IMR-90 (cell line): Measurements from ENCODE around the gene GAPVD1. TPM values are rescaled to one million over a fixed set of nuclear protein-coding genes. Genes with fewer than 3 reads are reported as not detected.

ENCODE experiments used
- ATAC-seq: fragments of 200-7000 bp; cut with Tn5 transposase; 2 replicates; pipeline ENCODE4 v1.9.1; 2020; ENCODE audit warnings: low read depth, mild to moderate bottlenecking, moderate library complexity
- BruUV-seq: library from RNA; stranded (reverse); fragments of 400-500 nt; replicated peaks from 2 replicates; lab custom pipeline; 2021; lab: Mats Ljungman, UMichigan
- CTCF ChIA-PET: fragments of 300-600 bp; formaldehyde crosslinking; extraction: SDS; loops from one replicate; lab custom pipeline; 2021; ENCODE audit warnings: antibody characterized with exemption; lab: Yijun Ruan, JAX
- POLR2A ChIA-PET: fragments of 300-600 bp; sonication (Branson Sonifier 250); formaldehyde crosslinking; loops from one replicate; lab custom pipeline; 2022; ENCODE audit warnings: antibody characterized with exemption; ENCODE audit not compliant: unreplicated experiment; lab: Charles Lee
- DNase-seq: peaks from one replicate; pipeline ENCODE4 v3.0.0; 2013
- H2AFZ ChIP-seq: replicated peaks from 2 replicates; pipeline ENCODE3; 2013; ENCODE audit warnings: low read length, mild to moderate bottlenecking; ENCODE audit not compliant: poor library complexity
- H2AK5ac ChIP-seq: 2 replicates; pipeline ENCODE4 v1.6.1; 2013; ENCODE audit warnings: low read depth, low read length, inconsistent platforms
- H2AK9ac ChIP-seq: replicated peaks from 2 replicates; pipeline ENCODE3; 2013; ENCODE audit warnings: mild to moderate bottlenecking, low read depth, low read length, moderate library complexity; ENCODE audit not compliant: poor library complexity
- H2BK120ac ChIP-seq: 2 replicates; pipeline ENCODE4 v1.6.1; 2013; ENCODE audit warnings: low read depth, low read length, inconsistent platforms
- H2BK15ac ChIP-seq: 3 replicates; pipeline ENCODE4 v1.6.1; 2013; ENCODE audit warnings: low read depth, low read length, inconsistent platforms
- H2BK20ac ChIP-seq: 2 replicates; pipeline ENCODE4 v1.6.1; 2013; ENCODE audit warnings: low read depth, mild to moderate bottlenecking, inconsistent platforms, low read length, moderate library complexity
- H2BK5ac ChIP-seq: 2 replicates; pipeline ENCODE4 v1.6.1; 2013; ENCODE audit warnings: mild to moderate bottlenecking, low read depth, low read length, inconsistent platforms; ENCODE audit not compliant: poor library complexity, severe bottlenecking
- H3K14ac ChIP-seq: replicated peaks from 2 replicates; pipeline ENCODE4 v1.6.1; 2013; ENCODE audit warnings: low read depth, low read length, inconsistent platforms
- H3K18ac ChIP-seq: 2 replicates; pipeline ENCODE4 v1.6.1; 2013; ENCODE audit warnings: low read depth, low read length, control low read depth
- H3K23ac ChIP-seq: 2 replicates; pipeline ENCODE4 v1.6.1; 2013; ENCODE audit warnings: low read depth, low read length, inconsistent platforms
- H3K27ac ChIP-seq: 2 replicates; pipeline ENCODE4 v1.5.1; 2013; ENCODE audit warnings: mild to moderate bottlenecking, control low read depth, low read length; ENCODE audit not compliant: insufficient read depth
- H3K27me3 ChIP-seq: 2 replicates; pipeline ENCODE4 v1.6.1; 2013; ENCODE audit warnings: low read length; ENCODE audit not compliant: control insufficient read depth, insufficient read depth
- H3K36me3 ChIP-seq: 2 replicates; pipeline ENCODE4 v1.6.1; 2013; ENCODE audit warnings: low read length, mixed read lengths; ENCODE audit not compliant: control insufficient read depth, insufficient read depth
- H3K4ac ChIP-seq: 2 replicates; pipeline ENCODE4 v1.6.1; 2013; ENCODE audit warnings: low read depth, low read length, inconsistent platforms
- H3K4me1 ChIP-seq: 2 replicates; pipeline ENCODE4 v1.6.1; 2013; ENCODE audit warnings: low read length, mixed read lengths; ENCODE audit not compliant: control insufficient read depth, insufficient read depth
- H3K4me2 ChIP-seq: 2 replicates; pipeline ENCODE4 v1.6.1; 2013; ENCODE audit warnings: low read depth, mild to moderate bottlenecking, control low read depth, low read length, moderate library complexity
- H3K4me3 ChIP-seq: 2 replicates; pipeline ENCODE4 v1.5.1; 2013; ENCODE audit warnings: low read depth, mild to moderate bottlenecking, control low read depth, low read length, moderate library complexity; ENCODE audit not compliant: insufficient read depth
- H3K56ac ChIP-seq: 2 replicates; pipeline ENCODE4 v1.6.1; 2013; ENCODE audit warnings: low read length, inconsistent platforms; ENCODE audit not compliant: insufficient read depth; ENCODE audit errors: extremely low read depth
- H3K79me1 ChIP-seq, 2 experiments: 2 replicates each; pipeline ENCODE4 v1.6.1; 2013; ENCODE audit warnings: low read length in 2 of 2, inconsistent platforms in 1 of 2, low read depth in 1 of 2
- H3K9ac ChIP-seq: 2 replicates; pipeline ENCODE4 v1.6.1; 2013; ENCODE audit warnings: low read depth, low read length, control low read depth
- H3K9me1 ChIP-seq: 2 replicates; pipeline ENCODE4 v1.6.1; 2013; ENCODE audit warnings: low read length, inconsistent platforms; ENCODE audit not compliant: insufficient read depth
- H3K9me3 ChIP-seq: 2 replicates; pipeline ENCODE4 v1.6.1; 2013; ENCODE audit warnings: low read length; ENCODE audit not compliant: control insufficient read depth, insufficient read depth
- H4K20me1 ChIP-seq: 2 replicates; pipeline ENCODE4 v1.6.1; 2013; ENCODE audit warnings: low read length, inconsistent platforms; ENCODE audit not compliant: insufficient read depth
- H4K5ac ChIP-seq: 2 replicates; pipeline ENCODE4 v1.6.1; 2013; ENCODE audit warnings: mild to moderate bottlenecking, low read depth, low read length, control low read depth
- H4K8ac ChIP-seq, 2 experiments: 2 replicates each; pipeline ENCODE4 v1.6.1; 2013; ENCODE audit warnings: low read depth in 2 of 2, low read length in 2 of 2, control low read depth in 1 of 2, inconsistent platforms in 1 of 2
- H4K91ac ChIP-seq: 2 replicates; pipeline ENCODE4 v1.6.1; 2013; ENCODE audit warnings: low read depth, low read length, inconsistent platforms; ENCODE audit not compliant: insufficient read depth
- CEBPB ChIP-seq: IDR thresholded peaks from 2 replicates; pipeline ENCODE4 v1.6.1; 2012; ENCODE audit warnings: low read depth, low read length, improper control_type of control experiment
- MAZ ChIP-seq: IDR thresholded peaks from 2 replicates; pipeline ENCODE4 v1.6.1; 2012; ENCODE audit warnings: low read depth, mild to moderate bottlenecking, low read length, improper control_type of control experiment, moderate library complexity, borderline replicate concordance
- POLR2A ChIP-seq: IDR thresholded peaks from 2 replicates; pipeline ENCODE4 v1.6.1; 2012; ENCODE audit warnings: mild to moderate bottlenecking, low read depth, low read length
- WGBS, 2 experiments: methylation state at CpG; one replicate each; pipeline versions ENCODE4 v1.1.5 to v1.1.7; 2013; ENCODE audit warnings: missing lambda C conversion rate in 2 of 2; ENCODE audit not compliant: insufficient read length in 1 of 2; ENCODE audit errors: extremely low coverage in 2 of 2; 5-methylcytosine and 5-hydroxymethylcytosine counted together
- dilution Hi-C: fragments of 300-500 bp; cut with HindIII; formaldehyde crosslinking; loops from one replicate; pipeline ENCODE4 v1.14.3; 2018; ENCODE audit warnings: low sequenced_read_pairs; ENCODE audit not compliant: unreplicated experiment
- in situ Hi-C: fragments of 300-500 bp; cut with MboI; formaldehyde crosslinking; loops from 3 replicates; pipeline ENCODE4 v1.14.3; 2019; ENCODE audit warnings: low sequenced_read_pairs, inconsistent platforms, mixed read lengths
- intact Hi-C: fragments of 100-400 bp; cut with micrococcal nuclease; formaldehyde crosslinking; loops from 2 replicates; pipeline ENCODE4 v1.10.0; 2022
- polyA plus RNA-seq, 3 experiments: library from polyadenylated mRNA; depleted of rRNA; stranded (reverse); fragments of >200 nt; gene quantifications; 2 replicates each; pipeline ENCODE4 v1.2.3, GENCODE V29; 2012; ENCODE audit warnings: low replicate concordance in 1 of 3
- total RNA-seq: library from RNA; depleted of rRNA; stranded (reverse); fragments of >200 nt; gene quantifications from 2 replicates; pipeline ENCODE4 v1.2.3, GENCODE V29; 2012
- TF ChIP-seq, protein P1 (sequence below): fragments of 150-350 bp; IDR thresholded peaks from 2 replicates; pipeline ENCODE4 v1.6.1; 2016; ENCODE audit warnings: low read depth, mild to moderate bottlenecking, low read length, moderate library complexity, borderline replicate concordance
- TF ChIP-seq, protein P2 (sequence below): fragments of 150-350 bp; IDR thresholded peaks from 2 replicates; pipeline ENCODE4 v1.6.1; 2017; ENCODE audit warnings: mild to moderate bottlenecking, antibody characterized with exemption, low read length, low read depth

Gene GAPVD1
- total and polyA plus RNA-seq, 2 of the 4 experiments (the other 2 are of a cell fraction): 13.8 to 50.9 TPM

DNA sequence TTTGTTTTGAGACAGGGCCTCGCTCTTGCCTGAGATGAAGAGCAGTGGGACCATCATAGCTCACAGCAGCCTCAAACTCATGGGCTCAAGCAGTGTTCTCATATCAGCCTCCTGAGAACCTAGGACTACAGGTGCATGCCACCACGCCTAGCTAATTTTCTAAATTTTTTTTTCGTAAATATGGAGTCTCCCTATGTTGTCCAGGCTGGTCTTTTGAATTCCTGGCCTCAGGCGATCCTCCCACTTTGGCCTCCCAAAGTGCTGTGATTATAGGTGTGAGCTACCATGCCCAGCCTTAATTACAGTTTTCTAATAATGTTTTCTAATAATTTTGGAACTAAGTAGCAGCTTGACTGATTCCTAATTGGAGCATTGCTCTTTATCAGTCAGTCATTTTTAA, 15.1 kb downstream of the GAPVD1 start:
- H3K4me2 ChIP-seq: no peak overlapping the region
- no peak overlapping the region for H2AK9ac ChIP-seq
- H4K20me1 ChIP-seq: peaks cover 46% of the 10 kb centered on the region
- in situ Hi-C loops: no loop called here
- no peak overlapping the region for H2AFZ ChIP-seq
- H3K14ac ChIP-seq: no peak overlapping the region
- ChIA-PET POLR2A (no interaction called here), CTCF (no interaction called here)
- intact Hi-C loops: no loop called here
- DNase-seq: no peak
- peaks cover 7% of the 10 kb centered on the region for H3K4me1 ChIP-seq
- no peak overlapping the region for H4K8ac ChIP-seq
- no CpG with 5 or more reads among the region's 4 CpGs for WGBS, 2 experiments
- no peak overlapping the region for H3K4ac ChIP-seq
- no peak overlapping the region for H3K27ac ChIP-seq
- peaks cover 16 to 77% of the 10 kb centered on the region in 2 experiments; a peak in 3 of 4 replicates for H3K79me1 ChIP-seq
- H4K91ac ChIP-seq: no peak overlapping the region
- no peaks in the 10 kb centered on the region for H3K9me3 ChIP-seq
- H2BK120ac ChIP-seq: no peak overlapping the region
- no TSS peak for BruUV-seq
- H4K5ac ChIP-seq: no peak overlapping the region
- 0 out of 2 replicates have a peak, but pooled peaks cover 1% of the 10 kb centered on the region for H3K36me3 ChIP-seq
- H3K27me3 ChIP-seq: no peaks in the 10 kb centered on the region
- no peak overlapping the region for H2BK5ac ChIP-seq
- TF ChIP-seq, protein P1, sequence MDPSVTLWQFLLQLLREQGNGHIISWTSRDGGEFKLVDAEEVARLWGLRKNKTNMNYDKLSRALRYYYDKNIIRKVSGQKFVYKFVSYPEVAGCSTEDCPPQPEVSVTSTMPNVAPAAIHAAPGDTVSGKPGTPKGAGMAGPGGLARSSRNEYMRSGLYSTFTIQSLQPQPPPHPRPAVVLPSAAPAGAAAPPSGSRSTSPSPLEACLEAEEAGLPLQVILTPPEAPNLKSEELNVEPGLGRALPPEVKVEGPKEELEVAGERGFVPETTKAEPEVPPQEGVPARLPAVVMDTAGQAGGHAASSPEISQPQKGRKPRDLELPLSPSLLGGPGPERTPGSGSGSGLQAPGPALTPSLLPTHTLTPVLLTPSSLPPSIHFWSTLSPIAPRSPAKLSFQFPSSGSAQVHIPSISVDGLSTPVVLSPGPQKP: no peak
- TF ChIP-seq, protein P2, sequence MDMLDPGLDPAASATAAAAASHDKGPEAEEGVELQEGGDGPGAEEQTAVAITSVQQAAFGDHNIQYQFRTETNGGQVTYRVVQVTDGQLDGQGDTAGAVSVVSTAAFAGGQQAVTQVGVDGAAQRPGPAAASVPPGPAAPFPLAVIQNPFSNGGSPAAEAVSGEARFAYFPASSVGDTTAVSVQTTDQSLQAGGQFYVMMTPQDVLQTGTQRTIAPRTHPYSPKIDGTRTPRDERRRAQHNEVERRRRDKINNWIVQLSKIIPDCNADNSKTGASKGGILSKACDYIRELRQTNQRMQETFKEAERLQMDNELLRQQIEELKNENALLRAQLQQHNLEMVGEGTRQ: no peak
- no peak for TF ChIP-seq MAZ
- no peak for TF ChIP-seq CEBPB
- TF ChIP-seq POLR2A: no peak
- H3K4me3 ChIP-seq: no peak overlapping the region
- no peak overlapping the region for H3K23ac ChIP-seq
- no peak overlapping the region for H3K56ac ChIP-seq
- no peak overlapping the region for H2BK15ac ChIP-seq
- no peak overlapping the region for H2BK20ac ChIP-seq
- dilution Hi-C loops: no loop called here
- ATAC-seq: no peak
- peaks cover 7% of the 10 kb centered on the region for H3K9me1 ChIP-seq
- no peak overlapping the region for H3K18ac ChIP-seq
- no peak overlapping the region for H3K9ac ChIP-seq
- no peak overlapping the region for H2AK5ac ChIP-seq
